PFSK-1 (cell line): ENCODE data around the gene ADAM12.

ENCODE experiments used
- POLR2AphosphoS5 ChIP-seq: IDR thresholded peaks from 2 replicates; pipeline ENCODE4 v1.6.1; 2012; ENCODE audit warnings: low read depth, mild to moderate bottlenecking, control low read depth, low read length, moderate library complexity
- REST ChIP-seq, 2 experiments: IDR thresholded peaks; 2 replicates each; pipeline versions ENCODE4 v1.6.1 to v1.8.0; 2011 to 2012; ENCODE audit warnings: low read depth in 2 of 2, low read length in 2 of 2, control low read depth in 1 of 2, inconsistent platforms in 1 of 2, mild to moderate bottlenecking in 1 of 2, moderate library complexity in 1 of 2; ENCODE audit not compliant: insufficient read depth in 1 of 2
- SIN3A ChIP-seq: IDR thresholded peaks from 2 replicates; pipeline ENCODE4 v1.6.1; 2012; ENCODE audit warnings: mild to moderate bottlenecking, low read length, moderate library complexity, borderline replicate concordance; ENCODE audit not compliant: insufficient read depth
- TAF1 ChIP-seq: IDR thresholded peaks from 2 replicates; pipeline ENCODE4 v1.6.1; 2012; ENCODE audit warnings: low read length, control low read depth, borderline replicate concordance; ENCODE audit not compliant: insufficient read depth

- no peak for TF ChIP-seq TAF1
- TF ChIP-seq POLR2AphosphoS5: no peak
- no peak for TF ChIP-seq SIN3A
- TF ChIP-seq REST (IDR thresholded peaks at IDR 0.05; ENCODE audit: insufficient read depth in 1 of 2, low read depth in 2 of 2, low read length in 2 of 2): no peak
Measured at GRCh38 chr10:126210051-126210651, 178.1 kb downstream of the ADAM12 start.
